Vagina (tissue), 2 donors: ENCODE results near the gene SRPX2.

Experiments
- POLR2A ChIP-seq, 2 donors: fragments of 450-650 bp; IDR thresholded peaks; one replicate each; pipeline ENCODE4 v1.6.1; 2017; ENCODE audit warnings: antibody characterized with exemption in 2 of 2, mild to moderate bottlenecking in 2 of 2, moderate library complexity in 2 of 2
- TF ChIP-seq, protein P1 (sequence below), 3 experiments: fragments of 450-650 bp in 2 of 3; fragments of 200-600 bp in 1 of 3; sonication (generic) in 1 of 3; IDR thresholded peaks; one replicate each; pipeline ENCODE4 v1.5.1; 2017 to 2019; ENCODE audit warnings: antibody characterized with exemption in 3 of 3, mild to moderate bottlenecking in 2 of 3, moderate library complexity in 2 of 3

DNA sequence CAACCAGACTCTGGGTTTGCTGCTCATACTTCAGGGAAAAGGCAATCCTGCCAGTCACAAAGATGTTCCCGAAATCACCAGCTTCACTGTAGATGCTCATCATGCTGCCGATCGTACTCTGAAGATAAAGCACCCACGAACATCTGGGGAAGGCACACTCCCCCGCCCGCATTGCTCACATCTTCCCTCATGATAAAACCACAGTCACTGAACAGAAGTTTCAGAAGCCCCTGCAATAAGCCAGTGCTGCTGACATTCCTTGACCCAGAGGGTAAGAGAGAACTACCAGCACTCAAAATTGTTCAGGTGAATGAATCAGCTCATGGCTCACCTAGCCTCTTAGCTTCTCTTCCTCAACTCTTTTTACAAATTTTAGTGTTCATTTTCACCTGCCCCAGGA is 43.1 kb downstream of the SRPX2 start:
- TF ChIP-seq POLR2A (IDR thresholded peaks at IDR 0.05) = no peak
- TF ChIP-seq, protein P1, sequence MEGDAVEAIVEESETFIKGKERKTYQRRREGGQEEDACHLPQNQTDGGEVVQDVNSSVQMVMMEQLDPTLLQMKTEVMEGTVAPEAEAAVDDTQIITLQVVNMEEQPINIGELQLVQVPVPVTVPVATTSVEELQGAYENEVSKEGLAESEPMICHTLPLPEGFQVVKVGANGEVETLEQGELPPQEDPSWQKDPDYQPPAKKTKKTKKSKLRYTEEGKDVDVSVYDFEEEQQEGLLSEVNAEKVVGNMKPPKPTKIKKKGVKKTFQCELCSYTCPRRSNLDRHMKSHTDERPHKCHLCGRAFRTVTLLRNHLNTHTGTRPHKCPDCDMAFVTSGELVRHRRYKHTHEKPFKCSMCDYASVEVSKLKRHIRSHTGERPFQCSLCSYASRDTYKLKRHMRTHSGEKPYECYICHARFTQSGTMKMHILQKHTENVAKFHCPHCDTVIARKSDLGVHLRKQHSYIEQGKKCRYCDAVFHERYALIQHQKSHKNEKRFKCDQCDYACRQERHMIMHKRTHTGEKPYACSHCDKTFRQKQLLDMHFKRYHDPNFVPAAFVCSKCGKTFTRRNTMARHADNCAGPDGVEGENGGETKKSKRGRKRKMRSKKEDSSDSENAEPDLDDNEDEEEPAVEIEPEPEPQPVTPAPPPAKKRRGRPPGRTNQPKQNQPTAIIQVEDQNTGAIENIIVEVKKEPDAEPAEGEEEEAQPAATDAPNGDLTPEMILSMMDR (IDR thresholded peaks at IDR 0.05) = no peak
